ENCODE results near the gene ZFP36.
A peak's percentile ranks its signal among the peaks of the same experiment; 100 is the strongest.

The ZFP36 gene

DNA sequence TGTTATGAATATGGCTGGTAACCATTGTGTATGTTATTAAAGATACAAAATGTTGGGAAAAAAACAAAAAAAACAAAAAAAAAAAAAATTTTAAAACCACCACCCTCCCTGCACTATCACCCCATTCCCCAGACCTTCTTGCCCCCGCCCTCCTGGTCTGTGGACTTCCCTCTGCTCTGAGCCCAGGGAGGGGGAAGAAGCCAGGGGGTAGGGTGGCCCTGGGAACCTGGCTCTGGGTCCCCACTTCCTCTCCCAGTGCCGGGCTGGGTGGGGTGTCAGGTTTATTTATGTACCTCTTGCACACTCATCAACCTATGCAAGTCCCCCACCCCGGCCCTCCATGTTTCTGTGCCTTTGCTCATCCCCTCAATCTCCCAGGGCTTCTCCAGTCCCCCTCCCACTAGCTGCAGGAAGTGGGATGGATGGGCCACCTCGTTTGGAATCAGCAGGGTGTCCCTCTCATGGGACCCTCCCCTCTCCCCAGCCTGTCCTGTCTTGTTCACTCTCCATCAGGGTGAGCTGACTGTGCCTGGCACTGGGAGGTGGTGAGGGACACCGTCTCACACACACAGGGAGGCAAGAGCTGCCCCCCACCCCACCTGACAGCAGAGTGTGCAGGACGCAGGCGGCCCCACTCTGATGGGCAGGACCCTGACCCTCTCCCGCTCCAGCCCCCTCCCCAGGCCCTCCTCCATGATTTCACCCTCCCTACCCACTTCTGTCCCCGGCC is 21.6 kb upstream of the ZFP36 start:
- DNase-seq = no peak

GRCh38 chr19:39385629-39386411 is 20.8 kb upstream of the ZFP36 start:
- no peak for DNase-seq

DNA sequence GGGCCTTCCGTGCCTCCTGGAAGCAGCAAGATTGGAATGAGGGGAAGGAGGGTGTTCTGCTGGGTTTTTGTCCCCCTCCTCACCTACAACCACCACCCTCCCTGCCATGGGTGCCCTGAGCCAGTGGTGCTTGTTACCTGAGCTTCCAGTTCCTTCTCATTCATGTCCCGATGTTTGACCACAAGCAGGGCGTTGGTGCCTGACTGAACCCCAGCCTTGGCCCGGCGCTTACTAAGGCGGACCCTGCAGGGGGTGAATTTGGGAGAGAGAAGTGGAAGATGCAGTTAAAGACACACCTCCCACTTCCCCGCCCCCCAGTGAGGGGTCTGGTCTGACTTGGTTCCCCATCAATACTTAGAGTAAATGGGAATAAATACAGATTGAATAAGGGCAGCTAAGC is 20.1 kb upstream of the ZFP36 start:
- no peak for DNase-seq

- DNase-seq = no peak
Measured at GRCh38 chr19:39388657-39389056, 18.0 kb upstream of the ZFP36 start.

- DNase-seq = no peak
Measured at GRCh38 chr19:39389631-39390414, 16.8 kb upstream of the ZFP36 start.

DNA sequence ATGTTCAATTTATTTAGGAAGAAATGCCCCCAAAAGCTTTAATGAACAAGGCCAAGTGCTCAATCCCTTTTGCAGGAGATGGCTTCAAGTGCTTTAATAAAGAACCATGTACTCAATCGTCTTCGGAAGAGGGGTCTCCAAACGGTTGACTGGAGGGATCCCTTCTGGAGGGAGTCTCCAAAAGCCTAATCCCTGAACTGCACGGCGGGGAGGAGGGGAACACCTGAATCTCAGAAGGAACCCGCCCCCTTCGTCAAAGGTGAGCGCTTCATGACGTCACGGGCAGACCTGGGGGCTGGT is 16.2 kb upstream of the ZFP36 start:
- DNase-seq = no peak

GRCh38 chr19:39390751-39391437 is 15.8 kb upstream of the ZFP36 start, which contains the start of the genes MED29 and PAF1:
TSS of gene MED29 (plus strand) at chr19:39391378. CDS start at chr19:39391423, 45 bp downstream.
TSS of gene PAF1 (minus strand) at chr19:39391106. CDS start at chr19:39390864, 242 bp downstream.
- peak; percentile 100 for DNase-seq

DNA sequence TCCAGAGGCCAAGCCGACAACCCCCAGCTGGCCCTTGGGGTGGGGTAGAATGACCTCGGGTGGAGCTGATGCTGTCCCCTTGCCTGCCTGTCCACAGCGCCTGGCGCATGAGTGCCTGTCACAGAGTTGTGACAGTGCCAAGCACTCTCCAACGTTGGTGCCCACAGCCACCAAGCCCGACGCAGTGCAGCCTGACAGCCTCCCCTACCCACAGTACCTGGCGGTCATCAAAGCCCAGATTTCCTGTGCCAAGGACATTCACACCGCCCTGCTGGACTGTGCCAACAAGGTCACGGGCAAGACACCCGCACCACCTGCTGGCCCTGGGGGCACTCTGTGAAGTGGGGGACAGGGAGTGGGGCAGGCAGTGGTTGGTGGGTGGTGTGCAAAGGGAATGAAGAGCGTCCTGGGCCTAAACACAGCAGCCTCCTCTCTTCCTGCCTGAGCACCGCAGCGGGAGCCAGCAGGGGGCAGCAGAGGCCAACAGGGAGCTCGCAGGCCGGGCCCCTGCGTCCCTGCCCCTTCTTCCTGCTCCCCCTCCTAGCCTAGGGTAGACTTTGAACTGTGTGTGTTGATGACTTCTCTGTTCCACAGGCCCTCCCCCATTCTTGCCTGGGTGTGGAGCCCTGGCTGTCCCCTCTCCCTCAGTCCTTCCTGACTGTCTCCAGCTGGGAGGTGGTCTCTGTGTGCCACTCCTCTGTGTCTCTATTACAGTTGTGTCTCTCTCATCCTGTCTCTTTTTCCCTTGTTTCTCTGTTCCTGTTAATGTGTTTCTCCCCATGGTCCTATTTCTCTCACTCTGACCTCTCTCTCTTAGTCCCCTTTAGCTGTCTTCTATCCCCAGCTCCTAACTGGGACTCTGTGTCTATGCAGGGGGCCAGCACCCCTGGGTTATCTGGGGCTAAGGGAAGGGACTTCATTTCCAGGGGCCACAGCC is 9.0 kb upstream of the ZFP36 start:
- peak; percentile 93 for DNase-seq

DNA sequence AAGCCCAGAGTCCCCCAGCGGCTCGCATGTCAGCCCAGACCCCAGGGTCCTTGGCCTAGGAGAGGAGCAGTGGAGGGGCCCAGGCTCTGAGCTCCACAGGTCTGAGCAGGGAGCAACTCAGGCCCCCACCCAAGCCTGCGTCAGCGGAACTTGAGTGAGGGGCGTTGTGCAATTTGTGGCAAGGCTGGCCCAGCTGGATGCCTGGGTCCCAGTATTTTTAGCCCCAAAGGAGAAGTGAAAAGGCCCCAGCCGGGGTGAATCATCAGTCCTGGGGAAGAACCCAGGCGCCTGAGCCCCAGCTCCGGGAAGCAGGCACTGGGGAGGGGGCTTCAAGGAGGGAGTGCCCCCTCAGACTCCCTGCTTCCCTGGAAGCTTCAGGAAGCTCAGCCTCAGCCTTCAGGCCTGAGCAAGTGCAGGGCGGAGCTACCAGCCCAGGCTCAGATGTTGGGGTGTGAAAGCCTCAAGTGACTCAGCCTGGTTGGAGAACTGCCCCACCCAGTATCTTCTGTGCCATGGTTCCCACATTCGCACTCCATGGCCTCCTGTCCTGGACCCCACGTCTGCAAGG is 8.3 kb upstream of the ZFP36 start:
- DNase-seq = peak; percentile 81

GRCh38 chr19:39399668-39400050 is 7.0 kb upstream of the ZFP36 start:
- no peak for DNase-seq

GRCh38 chr19:39400061-39400460 is 6.6 kb upstream of the ZFP36 start:
- no peak for DNase-seq

DNA sequence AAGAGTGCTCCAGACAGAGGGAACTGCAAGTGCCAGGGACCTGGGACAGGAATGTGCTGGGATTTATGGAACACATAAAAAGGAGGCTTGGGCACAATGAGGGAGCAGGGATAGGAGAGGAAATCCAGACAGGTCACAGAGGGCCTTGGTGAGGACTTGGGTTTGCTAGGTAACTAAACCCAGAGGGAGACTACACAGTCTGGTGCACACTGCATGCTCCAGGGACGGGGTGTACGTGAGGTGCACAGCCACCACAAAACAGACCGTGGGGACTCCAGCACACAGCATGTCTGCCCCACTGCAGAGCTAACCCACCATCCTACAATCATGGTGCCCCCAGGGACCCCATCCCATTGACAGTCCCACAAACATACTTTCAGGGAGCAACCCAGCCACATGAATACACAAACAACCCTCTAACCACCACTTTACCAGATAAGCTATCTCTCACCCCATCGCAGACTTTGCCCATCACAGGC is 5.5 kb upstream of the ZFP36 start:
- no peak for DNase-seq

DNA sequence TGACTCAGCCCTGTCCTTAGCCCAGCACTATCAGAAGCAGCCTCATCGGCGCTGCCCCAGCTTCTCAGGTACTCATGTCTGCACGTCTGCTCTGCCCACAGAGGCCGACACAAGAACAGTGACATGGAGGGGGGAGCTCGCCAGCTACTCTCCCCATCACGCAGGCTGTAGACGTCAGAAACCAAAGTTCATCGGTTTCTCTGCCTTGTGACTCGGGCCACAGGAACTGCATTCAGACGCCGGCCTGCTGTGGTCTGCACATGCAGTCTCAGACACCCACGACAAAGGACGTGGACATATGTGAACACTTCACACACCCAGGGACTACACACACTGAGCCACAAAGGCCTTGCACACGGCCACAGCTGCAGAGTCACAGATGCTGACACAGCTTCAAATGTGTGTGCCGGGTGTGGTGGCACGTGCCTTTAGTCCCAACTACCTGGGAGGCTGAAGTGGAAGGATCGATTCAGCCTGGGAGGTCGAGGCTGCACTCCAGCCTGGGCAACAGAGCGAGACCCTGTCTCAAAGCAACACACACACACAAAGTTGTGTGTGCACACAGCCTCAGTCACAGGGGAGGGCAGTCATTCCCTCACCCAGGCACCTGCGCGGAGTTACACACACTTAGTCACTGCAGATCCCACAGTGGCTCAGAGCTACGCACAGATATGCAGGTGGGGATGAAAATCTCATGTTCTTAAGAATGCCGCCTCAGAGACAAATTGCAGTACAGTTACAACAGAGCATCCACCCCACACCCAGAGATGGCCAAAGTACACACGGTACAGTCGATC is 4.9 kb upstream of the ZFP36 start:
- peak; percentile 96 for DNase-seq

- DNase-seq = peak; percentile 83
Measured at GRCh38 chr19:39402346-39403300, 4.0 kb upstream of the ZFP36 start.

DNA sequence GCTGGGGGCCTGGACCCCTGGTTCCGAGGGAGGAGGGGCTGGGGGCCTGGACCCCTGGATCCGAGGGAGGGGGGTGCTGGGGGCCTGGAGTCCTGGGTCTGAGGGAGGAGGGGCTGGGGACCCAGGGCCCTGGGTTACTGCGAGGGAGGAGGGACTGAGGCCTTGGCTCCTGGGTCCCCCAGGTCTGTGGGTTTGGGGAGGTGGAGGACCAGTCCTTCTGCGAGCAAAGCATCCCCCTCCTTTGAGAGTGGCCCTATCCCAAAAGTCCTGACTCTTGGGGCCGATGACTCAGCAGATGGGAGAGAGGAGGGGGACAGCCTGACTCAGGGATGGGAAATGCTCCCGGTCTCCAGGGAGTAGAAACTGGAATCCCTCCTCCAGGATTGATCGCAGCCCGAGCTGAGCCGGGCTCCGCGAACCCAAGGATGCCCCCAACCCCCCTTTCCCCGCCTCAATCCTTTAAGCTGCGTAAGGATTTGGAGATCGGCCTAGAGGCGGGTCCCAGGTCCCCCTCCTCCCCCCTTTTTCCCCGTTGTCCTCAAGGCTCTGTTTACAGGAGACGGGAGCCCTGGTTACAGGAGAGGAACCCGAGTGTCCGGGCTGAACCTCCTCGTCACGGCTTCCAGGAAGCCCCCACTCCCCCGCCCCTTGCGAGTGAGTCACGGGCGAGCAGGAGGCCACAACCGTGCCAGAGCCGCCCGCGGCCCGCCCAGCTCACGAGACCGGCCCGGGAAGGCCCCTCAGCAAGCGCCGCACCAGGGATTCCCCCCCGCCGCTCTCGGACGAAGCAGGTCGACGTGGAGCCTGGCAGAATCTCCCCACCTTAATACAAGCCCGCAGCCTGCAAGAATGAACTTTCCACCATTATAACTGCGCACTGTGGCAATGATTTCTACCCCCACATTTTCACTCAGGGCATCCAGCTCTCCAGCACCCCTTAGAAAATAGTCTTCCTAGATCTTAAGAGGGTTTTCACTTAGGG is 3.0 kb upstream of the ZFP36 start:
- peak; percentile 97 for DNase-seq

DNA sequence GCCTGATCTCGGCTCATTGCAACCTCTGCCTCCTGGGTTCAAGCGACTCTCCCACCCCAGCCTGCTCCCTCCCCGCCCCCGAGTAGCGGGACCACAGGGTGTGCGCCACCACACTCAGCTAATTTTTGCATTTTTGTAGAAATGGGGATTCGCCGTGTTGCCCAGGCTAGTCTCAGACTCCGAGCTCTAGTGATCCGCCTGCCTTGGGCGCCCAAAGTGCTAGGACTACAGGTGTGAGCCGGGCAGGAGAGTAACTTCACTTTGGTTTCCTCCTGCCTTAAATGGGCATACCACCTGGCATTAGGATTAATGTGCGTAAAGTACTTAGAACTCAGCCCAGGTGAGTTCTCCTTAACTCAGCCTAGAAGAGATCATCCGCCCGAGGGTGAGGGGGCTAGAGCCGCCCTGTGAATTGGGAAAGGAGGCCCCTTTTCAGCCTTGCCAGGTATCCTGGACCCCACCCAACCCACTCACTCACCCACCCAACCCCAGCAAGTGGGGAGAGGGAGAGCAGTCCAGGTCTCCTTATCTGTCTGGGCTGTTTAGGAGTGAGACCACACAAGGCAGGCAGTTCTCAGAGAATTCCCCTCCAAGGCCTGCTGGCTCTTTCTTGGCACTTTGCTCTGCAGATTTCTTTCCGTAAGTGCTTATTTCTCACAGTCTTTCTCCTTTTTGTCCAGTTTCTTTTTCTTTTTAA is 1.2 kb upstream of the ZFP36 start:
- DNase-seq = peak; percentile 24

DNA sequence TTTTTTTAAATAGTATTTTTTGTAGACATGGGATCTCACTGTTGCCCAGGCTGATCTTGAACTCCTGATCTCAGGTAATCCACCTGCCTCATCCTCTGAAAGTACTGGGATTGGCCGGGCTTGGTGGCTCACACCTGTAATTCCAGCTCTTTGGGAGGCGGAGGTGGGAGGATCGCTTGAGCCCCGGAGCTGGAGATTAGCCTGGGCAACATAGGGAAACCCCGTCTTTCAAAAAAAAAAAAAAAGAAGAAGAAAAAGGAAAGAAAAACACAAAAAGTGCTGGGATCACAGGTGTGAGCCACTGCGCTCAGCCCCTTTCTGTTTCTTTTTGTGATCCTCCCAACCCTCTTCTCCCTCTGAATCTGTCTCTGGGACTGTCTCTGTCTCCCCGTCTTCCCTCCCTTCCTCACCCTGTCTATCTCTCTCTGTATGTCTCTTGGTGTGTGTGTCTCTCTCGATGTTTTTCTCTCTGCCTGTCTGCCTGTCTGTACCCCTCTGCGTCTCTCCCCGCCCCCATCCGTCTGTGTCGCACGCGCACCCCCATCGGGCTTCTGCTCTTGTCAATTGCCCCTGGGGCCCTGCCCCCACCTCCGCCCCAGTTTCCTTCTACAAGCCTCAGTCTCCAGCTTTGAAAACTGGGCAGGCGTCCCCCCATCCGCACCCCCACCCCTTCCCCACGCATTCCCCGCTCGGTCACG is 540 bp upstream of the ZFP36 start:
- DNase-seq = peak; percentile 94

All from CD4-positive, alpha-beta T cell treated with Interleukin-4 for 4 hours (primary cell).